A673 (cell line): ENCODE measurements around the gene MLEC. TPM values are rescaled to one million over a fixed set of nuclear protein-coding genes. Genes with fewer than 3 reads are reported as not detected.

Experiments
- BruUV-seq: library from RNA; stranded (reverse); fragments of 400-500 nt; replicated peaks from 2 replicates; lab custom pipeline; 2021; lab: Mats Ljungman, UMichigan
- CTCF ChIA-PET: fragments of 300-600 bp; sonication (Branson Sonifier 250); formaldehyde crosslinking; loops from one replicate; lab custom pipeline; 2022; ENCODE audit warnings: antibody characterized with exemption; lab: Charles Lee
- POLR2A ChIA-PET: fragments of 300-600 bp; sonication (Branson Sonifier 250); formaldehyde crosslinking; loops from one replicate; lab custom pipeline; 2022; ENCODE audit warnings: antibody characterized with exemption; ENCODE audit not compliant: low non-redundant PET; lab: Charles Lee
- DNase-seq: peaks from one replicate; pipeline ENCODE4 v3.0.0-alpha.2; 2015; ENCODE audit warnings: low spot score
- H3K27ac ChIP-seq: fragments of 200-600 bp; sonication (generic); 2 replicates; pipeline ENCODE4 v1.5.1; 2016; ENCODE audit warnings: mixed run types, low read depth, mild to moderate bottlenecking, mixed read lengths, antibody characterized with exemption, low read length; ENCODE audit not compliant: poor library complexity, severe bottlenecking
- H3K27me3 ChIP-seq: fragments of 200-600 bp; sonication (generic); replicated peaks from 2 replicates; pipeline ENCODE4 v1.6.1; 2017; ENCODE audit warnings: mixed run types, low read depth, mild to moderate bottlenecking, mixed read lengths, antibody characterized with exemption, low read length; ENCODE audit not compliant: insufficient read depth, poor library complexity
- H3K36me3 ChIP-seq: fragments of 200-600 bp; sonication (generic); 2 replicates; pipeline ENCODE4 v1.6.1; 2016; ENCODE audit warnings: mixed run types, mild to moderate bottlenecking, mixed read lengths, antibody characterized with exemption, low read length; ENCODE audit not compliant: insufficient read depth, poor library complexity, severe bottlenecking
- H3K4me1 ChIP-seq: fragments of 200-600 bp; sonication (generic); 2 replicates; pipeline ENCODE4 v1.6.1; 2017; ENCODE audit warnings: mixed run types, mild to moderate bottlenecking, mixed read lengths, antibody characterized with exemption, low read length; ENCODE audit not compliant: insufficient read depth, poor library complexity, severe bottlenecking
- H3K4me3 ChIP-seq: fragments of 200-600 bp; sonication (generic); 2 replicates; pipeline ENCODE4 v1.5.1; 2016; ENCODE audit warnings: low read depth, mixed run types, mild to moderate bottlenecking, mixed read lengths, low read length; ENCODE audit not compliant: poor library complexity, severe bottlenecking
- H3K9me3 ChIP-seq: fragments of 200-600 bp; sonication (generic); 2 replicates; pipeline ENCODE4 v1.6.1; 2016; ENCODE audit warnings: mixed run types, low read depth, mild to moderate bottlenecking, mixed read lengths, antibody characterized with exemption, low read length; ENCODE audit not compliant: poor library complexity, severe bottlenecking
- CTCF ChIP-seq: fragments of 300-800, 200-600 bp; sonication (generic); conservative IDR thresholded peaks from 2 replicates; pipeline ENCODE4 v1.5.1; 2017; ENCODE audit warnings: low read depth, mild to moderate bottlenecking, antibody characterized with exemption, low read length, moderate library complexity, mixed read lengths
- EZH2 ChIP-seq: fragments of 200-600 bp; sonication (generic); IDR thresholded peaks from 2 replicates; pipeline ENCODE4 v1.6.1; 2017; ENCODE audit warnings: borderline replicate concordance, low read depth, mild to moderate bottlenecking, mixed read lengths, antibody characterized with exemption, low read length; ENCODE audit not compliant: poor library complexity, severe bottlenecking
- intact Hi-C: fragments of 100-400 bp; cut with micrococcal nuclease; formaldehyde crosslinking; loops from one replicate; pipeline ENCODE4 v1.10.0; 2022; ENCODE audit not compliant: unreplicated experiment
- total RNA-seq: library from RNA; stranded (reverse); gene quantifications from 2 replicates; pipeline ENCODE4 v1.2.3, GENCODE V29; 2021

Gene MLEC
- total RNA-seq, 1 experiment from 2014 or later: 176 TPM

GRCh38 chr12:120700886-120701285 is 13.9 kb downstream of the MLEC start:
- CTCF ChIA-PET: interaction anchor here (0.5 kb wide), 1 partner anchor 243 kb away, joined by 3 read pairs; no protein-coding TSS in a partner anchor
- intact Hi-C loops: no loop called here
- no peak overlapping the region for H3K27ac ChIP-seq
- TF ChIP-seq EZH2 (no peak), CTCF (no peak)
- no peaks in the 10 kb centered on the region for H3K4me1 ChIP-seq
- H3K9me3 ChIP-seq: no peaks in the 10 kb centered on the region
- BruUV-seq: no TSS peak
- no peak for DNase-seq
- no peaks in the 10 kb centered on the region for H3K27me3 ChIP-seq
- H3K36me3 ChIP-seq: peaks cover 63% of the 10 kb centered on the region
- no peak overlapping the region for H3K4me3 ChIP-seq
- POLR2A ChIA-PET: no interaction called here

DNA sequence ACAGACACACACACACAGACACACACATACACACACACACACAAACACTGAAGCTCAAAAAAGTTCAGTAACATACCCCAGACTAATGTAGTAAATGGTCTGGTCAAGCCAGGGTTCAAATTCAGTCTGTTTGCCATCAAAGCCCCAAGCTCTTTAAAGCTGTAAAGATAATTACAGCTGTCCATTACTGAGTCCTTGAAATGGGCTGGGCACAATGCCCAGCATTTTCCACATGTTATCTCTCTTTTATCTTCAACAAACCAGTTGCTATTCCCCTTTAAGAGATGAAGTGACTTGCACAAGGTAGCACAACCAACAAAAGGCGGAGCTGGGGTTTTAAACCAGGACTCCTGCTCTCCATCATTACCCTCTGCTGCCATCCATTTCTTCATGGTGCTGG is 15.7 kb downstream of the MLEC start:
- no peak overlapping the region for H3K4me3 ChIP-seq
- no peaks in the 10 kb centered on the region for H3K4me1 ChIP-seq
- peaks cover 46% of the 10 kb centered on the region for H3K36me3 ChIP-seq
- intact Hi-C loops: no loop called here
- H3K27ac ChIP-seq: no peak overlapping the region
- CTCF ChIA-PET: no interaction called here
- POLR2A ChIA-PET: no interaction called here
- no peaks in the 10 kb centered on the region for H3K27me3 ChIP-seq
- no peak for TF ChIP-seq CTCF
- TF ChIP-seq EZH2: no peak
- H3K9me3 ChIP-seq: no peaks in the 10 kb centered on the region
- BruUV-seq: no TSS peak
- DNase-seq: no peak

- TF ChIP-seq EZH2: no peak
- no peak for TF ChIP-seq CTCF
- no peaks in the 10 kb centered on the region for H3K9me3 ChIP-seq
- ChIA-PET POLR2A (no interaction called here), CTCF (no interaction called here)
- no peaks in the 10 kb centered on the region for H3K27me3 ChIP-seq
- H3K36me3 ChIP-seq: peaks cover 38% of the 10 kb centered on the region
- no peak overlapping the region for H3K27ac ChIP-seq
- intact Hi-C loops: no loop called here
- H3K4me1 ChIP-seq: no peaks in the 10 kb centered on the region
- no peak for DNase-seq
- no peak overlapping the region for H3K4me3 ChIP-seq
- BruUV-seq: no TSS peak
Measured at GRCh38 chr12:120703311-120703942, 16.5 kb downstream of the MLEC start.
